ENCODE results near the gene MEIS1. TPM values are rescaled to one million over a fixed set of nuclear protein-coding genes. Genes with fewer than 3 reads are reported as not detected.

MEIS1 gene
- total and polyA plus RNA-seq, 2 donors from 2014 or later: 7.3 to 36.7 TPM

DNA sequence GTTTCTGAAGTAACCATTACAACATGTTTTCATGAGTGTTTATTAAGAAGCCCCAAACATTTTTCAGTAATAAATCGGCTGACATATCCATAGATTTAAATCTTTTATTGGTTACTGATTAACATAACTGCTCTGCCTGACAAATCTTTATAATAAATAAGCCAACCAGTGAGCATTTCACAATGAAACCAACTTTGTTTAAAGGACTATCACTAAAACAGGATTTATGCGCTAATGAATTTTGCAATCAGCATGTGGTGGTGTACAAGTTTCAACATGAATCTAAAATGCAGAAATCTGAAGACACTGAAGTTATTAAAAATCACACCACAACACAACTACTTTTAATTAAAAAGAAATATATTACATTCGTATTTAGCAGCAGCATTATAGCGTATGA lies 166.7 kb downstream of the MEIS1 start:
- Histone ChIP-seq H3K27me3 (ENCODE audit: control insufficient read depth, insufficient read depth, low read length) (no peaks in the 10 kb centered on the region), H3K27ac (ENCODE audit: low read depth in 2 of 2, low read length in 2 of 2) (no peak overlapping the region)

DNA sequence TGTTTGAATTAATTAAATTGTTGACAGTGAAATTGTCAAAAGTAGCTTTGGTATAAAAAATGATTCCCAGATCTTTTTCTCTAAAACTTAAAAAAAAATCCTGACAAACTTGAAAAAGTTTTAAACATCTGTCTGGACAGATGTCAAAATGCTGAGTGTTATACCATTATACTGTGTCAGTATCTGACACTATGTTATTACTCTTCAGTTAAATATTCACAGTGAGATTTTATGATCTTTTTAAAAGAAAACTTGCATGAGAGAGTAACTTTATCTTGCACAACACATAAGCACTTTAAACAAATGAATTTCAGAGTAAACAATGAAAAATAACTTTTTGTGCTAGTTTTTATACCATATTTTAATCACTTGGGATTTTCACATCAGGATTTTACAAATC lies 167.4 kb downstream of the MEIS1 start:
- Histone ChIP-seq H3K4me3 (ENCODE audit: low read length in 3 of 3) (no peak overlapping the region), H3K27ac (ENCODE audit: low read depth in 2 of 2, low read length in 2 of 2) (no peak overlapping the region), H3K4me1 (ENCODE audit: control insufficient read depth in 2 of 3, insufficient read depth in 2 of 3, low read depth in 1 of 3, low read length in 3 of 3) (no peaks in the 10 kb centered on the region), H3K9ac (ENCODE audit: low read length in 3 of 3) (no peak overlapping the region), H3K36me3 (ENCODE audit: control insufficient read depth in 2 of 3, insufficient read depth in 3 of 3, low read length in 3 of 3) (no peaks in the 10 kb centered on the region), H3K9me3 (ENCODE audit: control insufficient read depth in 2 of 3, insufficient read depth in 1 of 3, low read length in 3 of 3) (no peaks in the 10 kb centered on the region), H3K27me3 (ENCODE audit: control insufficient read depth, insufficient read depth, low read length) (no peaks in the 10 kb centered on the region)
- intact Hi-C loops (cut with DNase I): loop anchor here (10.0 kb wide), 1 partner anchor 72 kb away; no protein-coding TSS in a partner anchor
- FAIRE-seq (no peak), DNase-seq (no peak)
- TF ChIP-seq, protein P1, sequence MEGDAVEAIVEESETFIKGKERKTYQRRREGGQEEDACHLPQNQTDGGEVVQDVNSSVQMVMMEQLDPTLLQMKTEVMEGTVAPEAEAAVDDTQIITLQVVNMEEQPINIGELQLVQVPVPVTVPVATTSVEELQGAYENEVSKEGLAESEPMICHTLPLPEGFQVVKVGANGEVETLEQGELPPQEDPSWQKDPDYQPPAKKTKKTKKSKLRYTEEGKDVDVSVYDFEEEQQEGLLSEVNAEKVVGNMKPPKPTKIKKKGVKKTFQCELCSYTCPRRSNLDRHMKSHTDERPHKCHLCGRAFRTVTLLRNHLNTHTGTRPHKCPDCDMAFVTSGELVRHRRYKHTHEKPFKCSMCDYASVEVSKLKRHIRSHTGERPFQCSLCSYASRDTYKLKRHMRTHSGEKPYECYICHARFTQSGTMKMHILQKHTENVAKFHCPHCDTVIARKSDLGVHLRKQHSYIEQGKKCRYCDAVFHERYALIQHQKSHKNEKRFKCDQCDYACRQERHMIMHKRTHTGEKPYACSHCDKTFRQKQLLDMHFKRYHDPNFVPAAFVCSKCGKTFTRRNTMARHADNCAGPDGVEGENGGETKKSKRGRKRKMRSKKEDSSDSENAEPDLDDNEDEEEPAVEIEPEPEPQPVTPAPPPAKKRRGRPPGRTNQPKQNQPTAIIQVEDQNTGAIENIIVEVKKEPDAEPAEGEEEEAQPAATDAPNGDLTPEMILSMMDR (IDR thresholded peaks at IDR 0.05; ENCODE audit: borderline replicate concordance, extremely low read depth, insufficient read depth): no peak

More for the DNA sequence above, 166.7 kb downstream of the MEIS1 start:
- H3K4me3 ChIP-seq (ENCODE audit: low read length in 3 of 3): no peak overlapping the region
- FAIRE-seq (no peak), DNase-seq (peak in 1 of 5 donors; percentile 23)
- intact Hi-C loops (cut with DNase I): loop anchor here (10.0 kb wide), 1 partner anchor 73 kb away; no protein-coding TSS in a partner anchor
- H3K36me3 ChIP-seq (ENCODE audit: control insufficient read depth in 2 of 3, insufficient read depth in 3 of 3, low read length in 3 of 3): no peaks in the 10 kb centered on the region
- H3K9me3 ChIP-seq (ENCODE audit: control insufficient read depth in 2 of 3, insufficient read depth in 1 of 3, low read length in 3 of 3): no peaks in the 10 kb centered on the region
- TF ChIP-seq, protein P1 (IDR thresholded peaks at IDR 0.05; ENCODE audit: borderline replicate concordance, extremely low read depth, insufficient read depth): no peak
- H3K4me1 ChIP-seq (ENCODE audit: control insufficient read depth in 2 of 3, insufficient read depth in 2 of 3, low read depth in 1 of 3, low read length in 3 of 3): no peaks in the 10 kb centered on the region
- H3K9ac ChIP-seq (ENCODE audit: low read length in 3 of 3): no peak overlapping the region

DNA sequence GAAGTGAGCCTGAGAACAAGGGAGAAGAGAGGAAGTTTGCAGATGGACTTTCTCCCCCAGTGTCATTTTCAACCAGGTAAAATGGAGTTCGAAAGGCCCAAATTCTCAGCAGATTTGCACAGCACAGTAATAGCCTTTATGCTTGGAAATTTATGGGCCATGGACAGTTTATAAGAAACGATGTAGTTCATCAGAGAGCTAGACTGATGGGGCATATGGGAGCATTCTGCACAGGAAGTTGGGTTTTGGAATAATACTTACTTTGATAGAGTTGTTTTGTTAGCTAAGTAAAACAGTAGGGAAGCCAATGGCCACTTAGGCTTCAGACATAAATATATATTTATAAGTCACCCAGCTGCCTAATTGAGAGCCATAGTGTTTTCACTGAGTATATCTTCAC lies 169.4 kb downstream of the MEIS1 start:
- H3K9me3 ChIP-seq (ENCODE audit: control insufficient read depth in 2 of 3, insufficient read depth in 1 of 3, low read length in 3 of 3): no peaks in the 10 kb centered on the region
- no peak for FAIRE-seq
- no peak overlapping the region for H3K9ac ChIP-seq (ENCODE audit: low read length in 3 of 3)
- H3K36me3 ChIP-seq (ENCODE audit: control insufficient read depth in 2 of 3, insufficient read depth in 3 of 3, low read length in 3 of 3): no peaks in the 10 kb centered on the region
- intact Hi-C loops (cut with DNase I): loop anchor here (10.0 kb wide), 1 partner anchor 70 kb away; no protein-coding TSS in a partner anchor
- H3K4me3 ChIP-seq (ENCODE audit: low read length in 3 of 3): no peak overlapping the region
- no peaks in the 10 kb centered on the region for H3K27me3 ChIP-seq (ENCODE audit: control insufficient read depth, insufficient read depth, low read length)
- H3K27ac ChIP-seq (ENCODE audit: low read depth in 2 of 2, low read length in 2 of 2): no peak overlapping the region
- TF ChIP-seq, protein P1 (IDR thresholded peaks at IDR 0.05; ENCODE audit: borderline replicate concordance, extremely low read depth, insufficient read depth): no peak
- no peaks in the 10 kb centered on the region for H3K4me1 ChIP-seq (ENCODE audit: control insufficient read depth in 2 of 3, insufficient read depth in 2 of 3, low read depth in 1 of 3, low read length in 3 of 3)
- DNase-seq: peak in 2 of 5 donors; percentile 61 to 72

DNA sequence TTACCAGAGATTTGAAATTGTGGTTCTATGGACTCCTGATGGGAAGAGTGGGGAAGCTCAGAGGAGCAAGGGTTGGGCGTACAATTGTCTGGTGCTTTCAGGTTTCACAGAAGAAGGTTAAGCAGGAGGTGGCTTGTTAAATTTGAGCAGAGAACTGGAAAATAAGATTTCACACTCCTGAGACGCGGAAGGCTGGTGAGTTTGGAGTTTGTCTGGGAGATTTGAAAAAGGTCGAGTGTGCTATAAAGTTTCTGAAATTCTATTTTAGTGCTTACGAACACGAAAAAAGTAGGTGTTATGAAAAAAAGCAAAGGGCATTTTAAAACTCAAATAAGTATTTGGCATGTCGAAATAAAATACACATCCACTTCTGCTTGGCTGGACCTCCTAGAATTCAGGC lies 170.1 kb downstream of the MEIS1 start:
- H3K27ac ChIP-seq (ENCODE audit: low read depth in 2 of 2, low read length in 2 of 2): no peak overlapping the region
- H3K36me3 ChIP-seq (ENCODE audit: control insufficient read depth in 2 of 3, insufficient read depth in 3 of 3, low read length in 3 of 3): no peaks in the 10 kb centered on the region
- no peaks in the 10 kb centered on the region for H3K4me1 ChIP-seq (ENCODE audit: control insufficient read depth in 2 of 3, insufficient read depth in 2 of 3, low read depth in 1 of 3, low read length in 3 of 3)
- H3K9me3 ChIP-seq (ENCODE audit: control insufficient read depth in 2 of 3, insufficient read depth in 1 of 3, low read length in 3 of 3): no peaks in the 10 kb centered on the region
- H3K9ac ChIP-seq (ENCODE audit: low read length in 3 of 3): no peak overlapping the region
- H3K4me3 ChIP-seq (ENCODE audit: low read length in 3 of 3): no peak overlapping the region
- DNase-seq (no peak), FAIRE-seq (no peak)
- TF ChIP-seq, protein P1 (IDR thresholded peaks at IDR 0.05; ENCODE audit: borderline replicate concordance, extremely low read depth, insufficient read depth): no peak
- intact Hi-C loops (cut with DNase I): loop anchor here (10.0 kb wide), 1 partner anchor 70 kb away; no protein-coding TSS in a partner anchor
- H3K27me3 ChIP-seq (ENCODE audit: control insufficient read depth, insufficient read depth, low read length): no peaks in the 10 kb centered on the region

Measured in kidney (tissue), 14 donors.